ENCODE measurements around the gene SNAP91.

Gene SNAP91

DNA sequence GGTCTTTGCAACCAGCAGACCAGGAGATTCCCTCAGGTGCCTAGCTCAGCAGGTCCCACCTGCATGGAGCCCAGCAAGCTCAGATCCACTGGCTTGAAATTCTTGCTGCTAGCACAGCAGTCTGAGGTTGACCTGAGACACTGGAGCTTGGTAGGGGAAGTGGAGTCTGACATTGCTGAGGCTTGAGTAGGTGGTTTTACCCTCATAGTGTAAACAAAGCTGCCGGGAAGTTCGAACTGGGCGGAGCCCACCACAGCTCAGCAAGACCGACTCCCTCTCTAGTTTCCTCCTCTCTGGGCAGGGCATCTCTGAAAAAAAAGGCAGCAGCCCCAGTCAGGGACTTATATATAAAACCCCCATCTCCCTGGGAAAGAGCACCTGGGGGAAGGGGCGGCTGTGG is 162.3 kb downstream of the SNAP91 start:
- no peak for DNase-seq (ENCODE audit: low spot score)

DNA sequence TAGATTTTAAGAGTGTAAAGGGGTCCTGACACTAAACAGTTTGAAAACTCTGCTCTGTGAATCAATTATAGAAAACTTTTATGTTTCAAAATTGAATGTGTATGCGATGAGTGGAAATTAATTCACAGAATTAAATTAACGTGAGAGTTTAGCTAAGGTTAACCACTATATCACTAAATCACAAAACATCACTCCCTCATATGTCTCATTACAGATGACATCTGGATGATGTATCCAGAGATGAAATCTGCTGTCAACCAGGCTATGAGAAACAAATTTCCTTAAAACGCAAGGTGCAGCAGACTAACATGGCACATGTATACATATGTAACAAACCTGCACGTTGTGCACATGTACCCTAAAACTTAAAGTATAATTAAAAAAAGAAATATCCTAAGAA is 169.2 kb downstream of the SNAP91 start:
- DNase-seq (ENCODE audit: low spot score): no peak

DNA sequence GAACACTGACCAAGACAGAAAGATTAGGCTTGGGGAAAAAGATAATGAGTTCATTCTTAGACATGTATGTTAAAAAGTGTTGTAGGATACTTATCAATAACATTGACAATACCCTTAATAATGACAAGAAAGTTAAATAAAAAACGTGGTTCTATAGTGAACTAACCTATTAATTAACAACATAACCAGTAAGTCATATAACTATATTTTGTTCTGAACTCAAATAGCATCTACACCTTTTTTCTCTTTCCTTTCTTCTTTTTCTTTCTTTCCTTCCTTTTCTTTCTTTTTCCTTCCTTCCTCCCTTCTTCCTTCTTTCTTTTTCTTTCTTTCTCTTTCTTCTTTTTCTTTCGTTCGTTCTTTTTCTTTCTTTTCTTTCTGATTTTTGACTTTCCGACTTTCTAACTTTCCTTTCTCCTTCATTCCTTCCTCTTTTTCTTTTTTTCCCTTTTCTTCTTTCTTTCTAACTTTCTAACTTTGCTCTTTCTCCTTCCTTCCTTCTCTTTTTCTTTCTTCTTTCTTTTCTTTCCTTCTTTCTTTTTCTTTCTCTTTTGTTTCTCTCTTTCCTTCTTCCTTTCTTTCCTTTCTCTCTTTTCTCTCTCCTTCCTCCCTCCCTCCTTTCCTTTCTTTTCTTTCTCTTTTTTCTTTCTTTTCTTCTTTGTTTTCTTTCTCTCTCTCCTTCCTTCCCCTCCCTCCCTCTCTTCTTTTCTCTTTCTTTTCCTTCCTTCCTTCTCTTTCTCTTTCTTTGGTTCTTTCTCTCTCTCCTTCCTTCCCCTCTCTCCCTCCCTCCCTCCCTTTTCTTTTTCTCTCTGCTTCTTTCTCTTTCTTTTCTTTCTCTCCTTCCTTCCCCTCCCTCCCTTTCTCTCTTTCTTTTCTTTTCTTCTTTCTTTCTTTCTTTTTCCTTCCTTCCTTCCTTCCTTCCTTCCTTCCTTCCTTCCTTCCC is 172.0 kb downstream of the SNAP91 start:
- no peak for DNase-seq (ENCODE audit: low spot score)

DNA sequence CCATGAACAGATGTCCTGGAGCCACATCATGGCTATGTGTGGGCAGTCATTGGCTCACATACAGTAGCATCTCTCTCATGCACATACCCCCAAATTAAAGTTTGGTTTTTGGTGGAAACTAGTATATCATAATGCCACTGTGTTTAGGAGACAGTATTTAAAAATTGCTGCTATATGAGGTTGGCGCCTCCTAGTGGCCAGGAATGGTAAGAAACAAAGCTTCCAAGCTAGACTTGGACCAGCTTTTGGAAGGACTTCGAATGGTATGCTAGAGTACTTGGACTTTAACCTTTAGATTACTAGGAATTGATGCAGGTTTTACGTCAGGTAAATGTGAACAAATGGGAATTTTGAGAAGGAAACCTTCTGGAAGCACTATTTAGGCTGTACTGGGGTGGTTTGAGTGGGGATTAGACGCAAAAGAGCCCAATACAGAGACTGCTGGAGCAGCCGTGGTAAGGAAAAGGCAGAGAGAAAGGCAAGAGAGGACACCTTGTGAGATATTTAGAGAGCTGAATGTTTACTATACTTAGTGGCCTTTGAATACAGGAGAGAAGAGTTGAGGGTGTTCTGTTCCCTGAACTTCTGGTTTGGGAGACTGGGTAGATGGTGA is 172.8 kb downstream of the SNAP91 start:
- peak; percentile 57 for DNase-seq (ENCODE audit: low spot score)

DNA sequence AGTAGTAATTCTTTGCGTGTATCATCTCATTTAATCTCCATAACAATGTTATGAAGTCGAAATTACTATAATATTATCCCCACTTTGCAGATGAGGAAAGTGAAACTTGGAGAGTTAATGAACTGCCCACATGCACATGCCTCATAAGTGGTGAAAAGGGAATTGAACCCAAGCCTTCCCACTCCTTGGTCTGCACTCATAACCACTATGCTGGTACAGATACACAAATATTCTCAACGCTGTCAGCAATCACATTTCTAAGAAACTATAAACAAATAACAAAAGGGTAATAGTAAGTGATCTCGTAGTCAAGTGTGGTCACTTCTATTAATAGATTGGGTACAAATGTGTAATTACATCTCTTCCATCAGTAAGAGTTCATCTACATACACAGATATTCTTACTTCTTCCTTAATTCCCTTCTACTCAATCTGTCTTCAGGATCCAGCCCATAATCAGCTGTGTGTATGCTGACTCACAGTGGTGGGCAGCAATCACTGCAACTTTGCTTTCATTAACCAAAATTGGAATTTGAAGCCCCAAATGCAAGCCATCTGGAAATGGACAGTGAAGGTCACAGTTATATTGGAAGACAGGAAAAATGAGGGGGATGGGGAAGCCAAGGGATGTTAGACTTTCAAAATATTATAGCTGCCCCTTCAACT is 190.0 kb downstream of the SNAP91 start:
- DNase-seq (ENCODE audit: low spot score): peak; percentile 58

DNA sequence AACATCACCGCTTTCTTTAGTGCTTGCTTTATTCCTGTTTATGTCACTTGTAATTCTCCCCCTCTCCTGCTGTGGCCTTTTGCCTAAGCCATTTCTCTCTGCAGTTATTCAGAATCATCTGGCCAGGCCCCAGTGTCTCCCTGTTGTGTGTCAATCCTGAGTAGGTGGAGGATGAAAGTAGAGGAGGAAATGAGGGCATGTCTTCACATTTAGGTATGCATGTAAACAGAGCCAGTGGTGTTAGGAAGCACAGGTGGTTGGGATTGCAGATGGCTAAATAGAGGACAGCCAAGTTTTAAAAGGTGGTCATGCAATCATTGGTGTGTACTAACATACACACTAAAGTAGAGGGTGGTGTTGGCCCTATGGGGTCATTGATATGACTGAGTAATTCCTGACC is 191.4 kb downstream of the SNAP91 start:
- DNase-seq (ENCODE audit: low spot score): no peak

DNA sequence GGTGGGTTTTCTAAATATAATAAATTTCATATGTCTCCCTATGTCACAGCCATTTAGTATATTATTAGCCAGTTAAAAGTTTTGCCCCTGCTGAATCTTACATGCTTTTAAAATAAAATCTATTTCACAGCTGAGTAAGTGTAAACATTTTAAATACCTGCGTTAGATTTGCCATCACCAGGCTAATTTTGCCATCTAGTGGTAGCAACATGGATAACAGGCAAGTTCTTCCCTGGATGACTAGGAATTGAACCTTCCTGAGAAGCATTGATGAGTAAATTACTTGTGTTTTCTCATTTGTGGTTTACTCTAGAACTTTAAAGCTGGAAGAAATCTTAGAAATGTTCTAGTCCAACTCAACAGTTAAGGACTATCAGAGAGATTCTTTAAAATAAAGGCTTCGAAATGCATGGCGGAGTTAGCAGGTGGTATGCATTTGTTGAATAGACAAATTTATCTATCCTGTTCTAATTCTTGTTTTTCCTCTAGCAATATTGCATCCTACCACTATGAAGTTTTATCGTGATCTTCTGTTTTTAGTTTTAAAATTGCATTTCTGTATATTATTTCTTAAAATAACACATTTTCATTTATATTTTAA is 193.9 kb downstream of the SNAP91 start:
- peak; percentile 67 for DNase-seq (ENCODE audit: low spot score)

DNA sequence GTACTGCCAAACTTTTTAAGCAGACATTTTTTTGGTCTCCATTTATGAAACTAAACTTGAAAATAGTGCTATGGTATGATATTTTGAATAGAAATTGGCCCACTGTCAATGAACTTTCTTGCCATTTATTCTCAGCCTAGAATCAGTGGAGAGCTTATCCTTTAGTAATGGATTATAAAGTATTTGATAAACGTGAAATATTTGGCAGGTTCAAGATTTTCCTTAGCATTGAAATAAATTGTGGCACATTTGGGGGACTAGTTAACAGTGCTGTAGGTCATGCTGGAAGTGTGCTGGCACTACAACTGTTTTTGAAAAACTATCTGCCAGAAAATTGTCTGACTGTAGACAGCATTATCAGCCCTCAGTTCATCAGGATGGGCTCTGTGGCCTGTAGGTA is 194.4 kb downstream of the SNAP91 start:
- no peak for DNase-seq (ENCODE audit: low spot score)

DNA sequence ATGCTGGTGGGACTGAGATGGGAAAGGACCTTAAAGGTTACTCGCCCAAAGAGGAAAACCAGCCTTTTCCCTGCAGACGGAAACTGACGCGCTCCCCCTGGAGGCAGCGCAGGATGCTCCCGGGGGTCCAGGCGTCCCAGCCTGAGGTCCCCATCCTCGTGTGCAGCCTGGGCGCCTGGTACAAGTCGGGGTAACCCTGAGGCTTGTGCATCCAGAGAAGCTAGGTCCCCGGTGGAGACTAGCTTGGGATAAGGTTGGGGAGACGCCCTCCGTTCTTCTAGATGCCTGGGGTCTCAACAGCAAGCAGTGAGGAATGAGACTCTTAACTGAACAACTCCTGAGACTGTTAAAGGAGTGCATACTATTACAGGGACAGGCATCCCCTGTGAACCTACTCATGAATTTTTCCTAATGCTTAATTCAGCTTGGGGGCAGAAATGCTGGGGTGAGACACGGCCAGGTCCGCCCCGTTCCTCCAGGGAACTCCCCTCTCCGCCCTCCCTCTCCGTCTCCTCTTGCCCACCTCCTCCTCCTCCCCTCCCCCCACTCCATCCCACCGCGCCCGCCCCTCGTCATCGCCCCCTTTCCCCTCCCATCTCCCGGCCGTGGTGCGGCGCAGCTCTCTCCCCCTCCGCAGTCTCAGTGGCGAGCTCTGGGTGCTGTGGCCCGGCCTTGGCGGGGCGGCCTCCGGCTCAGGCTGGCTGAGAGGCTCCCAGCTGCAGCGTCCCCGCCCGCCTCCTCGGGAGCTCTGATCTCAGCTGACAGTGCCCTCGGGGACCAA is 196.8 kb downstream of the SNAP91 start, which contains the start of gene PRSS35:
PRSS35 (plus strand) TSS at position 634 of the 781 bp plus-strand sequence. CDS start 10,908 bp downstream, outside the sequence.
- DNase-seq (ENCODE audit: low spot score): peak; percentile 76

DNA sequence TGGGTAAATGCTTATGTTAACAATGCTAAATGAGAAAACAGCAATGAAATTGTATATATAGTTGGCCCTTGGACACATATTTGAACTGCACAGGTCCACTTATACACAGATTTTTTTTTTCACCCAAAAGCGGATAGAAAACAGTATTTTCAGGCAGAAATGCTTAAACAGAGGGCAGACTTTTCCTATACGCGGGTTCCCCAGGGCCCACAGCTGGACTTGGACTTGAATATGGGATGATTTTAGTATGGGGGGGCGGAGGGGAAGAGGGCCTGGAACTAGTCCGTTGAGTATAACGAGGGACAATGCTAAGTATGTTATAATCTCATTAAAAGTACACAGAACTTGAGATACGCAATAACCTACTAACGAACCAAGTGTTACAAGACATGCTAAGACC is 197.6 kb downstream of the SNAP91 start:
- DNase-seq (ENCODE audit: low spot score): no peak

DNA sequence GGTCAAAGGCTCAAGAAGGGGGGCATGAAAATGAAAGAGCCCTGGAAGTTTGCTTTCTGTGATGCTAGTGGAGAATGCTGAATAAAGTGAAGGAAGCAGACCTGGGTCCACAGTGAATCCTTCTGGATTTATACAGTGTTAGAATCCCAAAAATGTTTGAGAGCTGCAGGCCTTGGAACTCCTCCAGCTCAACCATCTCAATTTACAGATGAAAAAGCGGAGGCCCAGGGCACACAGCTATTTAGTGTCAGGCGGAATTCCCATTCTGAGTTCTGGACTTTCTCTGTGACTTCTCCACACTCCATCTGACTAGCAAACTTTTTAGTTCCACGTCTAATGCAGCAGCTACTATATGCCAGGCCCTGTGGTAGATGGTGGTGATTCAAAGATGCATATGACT is 198.1 kb downstream of the SNAP91 start:
- DNase-seq (ENCODE audit: low spot score): no peak

DNA sequence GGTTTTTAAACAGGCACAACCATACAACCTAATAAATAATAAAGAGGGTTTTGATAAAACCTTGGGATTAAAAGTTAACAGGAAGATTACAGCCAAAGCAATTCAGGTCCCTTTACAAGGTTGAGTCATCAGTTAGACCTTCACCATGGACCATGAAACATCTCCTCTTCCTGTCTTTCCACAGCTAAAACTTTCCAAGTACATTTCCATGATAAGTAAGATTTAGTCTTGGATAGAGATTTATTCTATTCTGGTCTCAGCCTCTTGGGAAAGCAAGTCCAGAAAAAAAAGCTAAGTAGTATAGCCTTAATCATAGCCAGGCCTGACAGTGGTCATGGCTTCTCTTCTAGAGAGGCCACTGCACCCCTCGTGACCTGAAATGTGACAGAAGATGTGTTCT is 199.5 kb downstream of the SNAP91 start:
- DNase-seq (ENCODE audit: low spot score): no peak

DNA sequence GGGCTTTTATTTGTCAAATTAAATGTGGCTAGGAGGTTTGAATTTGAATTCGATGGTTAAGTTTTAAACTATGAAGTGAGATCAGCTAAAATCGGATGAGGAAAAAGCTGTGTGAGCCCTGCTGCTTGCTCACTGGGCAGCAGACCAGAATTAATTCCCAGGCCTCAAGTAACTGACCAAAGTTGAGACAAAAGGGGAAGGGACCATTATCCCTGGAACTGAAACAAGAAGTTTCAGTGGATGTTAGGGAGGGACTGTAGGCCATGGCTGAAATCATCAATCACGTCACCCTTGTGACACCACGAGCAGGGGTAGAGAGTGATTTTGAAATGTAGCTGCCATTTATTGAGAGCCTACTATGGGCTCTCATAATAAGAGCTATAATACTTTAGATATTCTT is 203.5 kb downstream of the SNAP91 start:
- no peak for DNase-seq (ENCODE audit: low spot score)

Measured in GM03348 (cell line).